ENCODE data around the gene APOD.
"Not testable (repeated sequence)": the region's sequence is repeated elsewhere in the genome, so short reads cannot be mapped to it uniquely, and the experiment has no call there.

Gene APOD

DNA sequence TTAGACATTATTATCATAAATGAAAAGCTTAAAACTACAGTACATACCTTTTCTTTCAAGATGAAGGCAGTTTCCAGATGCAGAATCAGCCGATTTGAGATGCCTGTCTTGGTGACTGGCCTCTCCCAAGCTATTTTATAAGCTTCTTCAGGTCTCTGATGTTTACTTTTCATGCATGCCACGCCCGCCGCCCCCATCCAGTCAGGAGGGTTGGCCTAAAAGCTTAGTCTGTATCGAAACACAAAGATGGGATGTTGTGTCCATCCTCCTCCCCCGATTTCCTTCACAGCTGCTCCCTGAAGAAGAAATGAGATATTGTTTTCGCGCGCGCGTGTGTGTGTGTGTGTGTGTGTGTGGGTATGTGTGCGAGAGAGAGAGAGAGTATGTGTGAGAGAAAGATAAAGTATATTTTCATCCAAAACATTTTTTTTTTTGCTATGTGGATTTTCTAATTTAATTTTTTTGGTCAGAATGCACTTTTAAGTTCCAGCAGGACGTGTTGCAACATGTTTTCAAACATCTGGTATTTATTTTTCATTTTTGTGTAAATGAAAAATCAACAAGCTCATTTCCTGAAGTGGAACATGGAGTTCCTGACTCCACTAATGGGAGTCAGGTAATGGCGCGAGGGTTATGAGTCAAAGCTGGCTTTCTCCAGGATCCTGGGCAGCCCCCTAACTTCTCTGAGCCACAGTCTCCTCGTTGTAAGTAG is at the start of gene APOD:
APOD (minus strand) TSS at position 110 of the 712 bp plus-strand sequence. CDS start 4,479 bp downstream, outside the sequence.
- no peak for DNase-seq

DNA sequence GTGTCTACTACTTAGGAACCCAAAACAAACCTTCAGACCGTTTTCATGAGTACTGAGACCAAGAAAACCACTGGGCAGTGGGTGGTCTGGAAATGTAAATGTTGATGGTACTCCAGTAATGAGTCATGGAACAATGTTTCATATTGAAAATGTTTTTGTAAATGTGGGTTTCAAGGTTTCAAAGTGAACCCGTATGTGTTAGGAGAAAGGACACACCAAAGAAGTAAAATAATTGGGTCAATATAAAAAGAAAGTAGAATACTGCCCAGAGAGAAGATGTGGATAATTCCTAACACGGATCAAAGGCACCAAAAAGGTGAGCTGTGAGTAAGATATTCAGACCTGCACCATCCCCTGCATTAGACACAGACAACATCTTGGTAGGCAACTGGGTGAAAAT is 49.6 kb upstream of the APOD start:
- DNase-seq, result not testable (repeated sequence)

DNA sequence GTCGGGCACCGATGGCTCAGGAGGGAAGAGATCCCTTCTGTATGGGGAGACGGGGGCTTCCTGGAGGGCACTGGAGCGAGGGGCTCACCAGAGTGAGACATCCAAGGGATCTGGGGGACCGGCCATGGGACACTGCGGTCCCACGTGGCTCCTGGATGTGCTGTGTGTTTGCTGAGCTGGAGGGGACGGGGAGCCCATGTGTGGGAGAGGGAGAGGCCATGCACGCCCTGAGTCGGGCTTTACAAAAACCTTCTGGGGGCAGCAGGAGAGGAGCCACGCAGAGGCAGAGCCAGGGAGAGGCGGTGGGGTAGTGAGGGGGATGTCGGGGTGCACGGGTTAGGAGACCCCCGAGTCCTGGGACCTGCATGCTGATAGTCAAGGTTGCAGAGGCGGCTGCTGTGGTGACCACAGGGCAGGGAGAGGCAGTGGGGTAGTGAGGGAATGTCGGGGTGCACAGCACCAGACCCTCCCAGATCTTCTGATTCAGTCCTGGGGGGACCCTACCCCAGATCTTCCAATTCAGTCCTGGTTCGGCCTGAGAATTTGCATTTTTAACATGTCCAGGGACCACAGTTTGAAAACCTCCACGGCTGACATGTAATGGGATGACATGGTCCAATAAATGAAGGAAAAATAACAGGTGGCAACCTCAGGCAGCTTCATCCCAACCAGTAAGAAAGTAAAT is 48.9 kb upstream of the APOD start:
- not testable (repeated sequence) for DNase-seq

DNA sequence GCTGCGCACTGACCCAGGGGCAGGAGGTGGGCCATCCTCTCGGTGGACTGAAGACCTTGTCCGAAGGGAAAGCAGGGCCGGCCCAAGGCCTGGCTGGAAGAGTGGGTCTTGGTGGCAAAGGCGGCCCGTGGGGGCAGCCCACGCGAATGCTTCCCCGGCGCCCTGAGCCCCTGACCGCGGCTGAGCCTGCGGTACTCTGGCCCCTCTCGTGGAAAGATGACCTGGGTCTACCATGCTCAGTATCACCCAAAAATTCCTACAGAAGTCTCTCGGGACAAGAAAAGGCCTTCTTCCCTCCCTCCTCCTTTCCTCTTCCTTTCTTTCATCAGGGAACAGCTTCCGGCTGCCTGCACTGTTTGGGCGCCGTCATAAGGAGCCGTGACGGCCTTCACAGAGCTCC is 48.3 kb upstream of the APOD start:
- not testable (repeated sequence) for DNase-seq

DNA sequence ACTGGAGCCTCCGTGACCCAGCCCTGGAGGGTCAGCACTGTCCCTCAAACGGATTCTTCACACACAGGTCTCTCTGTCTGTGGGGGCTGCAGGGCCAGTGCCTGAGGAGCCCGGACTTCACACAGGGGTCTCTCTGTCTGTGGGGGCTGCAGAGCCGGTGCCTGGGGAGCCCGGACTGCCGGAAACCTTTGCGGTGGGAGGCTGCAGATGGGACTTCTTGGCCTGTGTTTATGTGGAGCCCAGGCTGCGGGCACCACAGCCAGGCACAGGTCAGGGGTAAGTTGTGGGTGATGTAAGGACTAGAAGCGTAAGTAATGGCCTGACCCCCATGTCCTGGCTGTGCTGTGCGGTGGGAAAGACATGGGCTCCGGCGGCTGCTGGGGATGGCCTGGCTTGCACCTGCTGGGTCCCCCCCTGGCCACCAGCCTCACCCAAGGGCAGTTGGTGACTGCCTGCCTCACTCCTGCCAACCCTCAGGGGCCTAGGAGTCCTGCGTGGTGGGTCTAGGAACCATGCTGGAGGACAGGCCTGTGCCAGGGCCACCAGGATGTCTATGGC is 47.3 kb upstream of the APOD start:
- not testable (repeated sequence) for DNase-seq

DNA sequence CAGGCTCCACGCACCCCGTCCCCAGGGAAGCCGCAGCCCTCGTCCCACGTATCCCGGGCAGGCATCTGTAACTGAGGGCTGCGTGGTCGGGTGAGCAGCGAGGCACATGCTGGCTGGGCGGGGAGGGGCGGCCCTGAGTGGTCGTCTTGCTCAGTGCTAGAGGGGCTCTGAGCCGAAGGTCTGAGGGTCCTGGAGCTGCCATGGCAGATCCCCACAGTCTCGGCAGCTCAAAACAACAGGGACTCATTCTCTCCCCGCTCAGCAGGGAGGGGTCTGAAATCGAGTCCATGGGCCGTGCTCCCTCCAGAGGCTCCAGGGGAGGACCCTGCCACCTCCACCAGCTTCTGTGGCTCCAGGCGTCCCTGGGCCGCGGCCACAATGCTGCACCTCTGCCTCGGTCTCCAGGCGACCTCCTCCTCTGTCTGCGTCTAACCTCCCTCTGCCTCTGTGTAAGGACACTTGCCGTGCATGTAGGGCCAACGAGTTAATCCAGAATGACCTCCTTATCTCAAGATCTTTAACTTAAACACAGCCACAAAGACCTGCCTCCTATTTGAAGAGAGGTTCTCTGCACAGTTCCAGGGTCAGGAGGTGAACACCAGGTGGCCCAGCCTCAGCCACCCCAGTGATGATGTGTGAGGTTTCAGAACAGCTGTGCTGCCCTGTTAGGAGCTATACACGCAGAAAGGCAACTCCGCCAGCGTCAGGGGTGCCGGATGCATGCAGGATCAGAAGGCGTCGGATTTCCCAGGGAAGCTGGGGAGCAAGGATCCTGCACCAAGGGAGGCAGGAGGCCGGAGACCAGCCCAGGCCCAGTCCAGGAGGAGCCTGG is 46.6 kb upstream of the APOD start:
- DNase-seq, result not testable (repeated sequence)

DNA sequence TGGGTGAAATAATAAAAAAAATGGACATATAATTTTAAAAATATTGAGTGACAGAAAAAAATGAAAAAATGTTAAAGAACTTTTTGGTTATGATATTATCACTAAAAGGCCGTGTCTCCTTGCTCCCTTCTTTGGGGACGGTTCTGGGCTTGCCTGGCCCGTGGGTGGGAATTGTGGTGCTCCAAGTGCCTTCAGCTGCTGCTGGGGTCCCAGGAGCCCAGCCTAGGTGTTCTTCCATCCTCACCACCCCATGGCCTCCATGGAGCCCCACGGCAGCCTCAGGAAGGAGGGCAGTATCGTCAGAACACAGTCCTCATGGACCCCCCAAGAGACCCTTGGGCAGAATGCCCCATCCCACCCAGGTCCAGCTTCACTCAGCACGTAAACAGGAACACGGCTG is 45.9 kb upstream of the APOD start:
- not testable (repeated sequence) for DNase-seq

DNA sequence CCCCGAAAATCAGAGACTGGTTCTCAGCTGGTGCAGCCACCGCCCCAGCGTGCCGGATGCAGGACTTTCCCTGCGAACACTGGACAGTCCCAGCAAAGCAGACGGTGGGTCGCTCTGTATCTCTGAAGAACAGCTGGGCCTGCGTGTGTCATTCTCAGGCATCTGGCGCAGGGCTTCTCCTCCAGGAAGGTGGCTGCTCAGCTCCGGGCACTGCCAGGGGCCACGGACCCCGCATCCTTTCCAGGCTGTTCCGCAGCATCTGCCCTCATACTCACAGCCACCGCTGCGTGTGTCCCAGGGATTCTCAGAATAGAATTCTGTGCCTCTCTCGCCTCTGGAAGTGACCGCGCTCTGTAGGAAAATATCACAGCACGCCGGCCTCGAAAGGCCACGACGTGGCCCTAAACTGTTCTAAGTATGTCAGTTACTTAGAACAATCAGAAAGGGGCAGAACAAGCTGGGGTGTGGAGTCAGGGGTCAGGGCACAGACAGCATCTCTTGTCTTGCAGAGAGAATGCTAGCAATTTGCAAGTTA is 44.7 kb upstream of the APOD start:
- not testable (repeated sequence) for DNase-seq

DNA sequence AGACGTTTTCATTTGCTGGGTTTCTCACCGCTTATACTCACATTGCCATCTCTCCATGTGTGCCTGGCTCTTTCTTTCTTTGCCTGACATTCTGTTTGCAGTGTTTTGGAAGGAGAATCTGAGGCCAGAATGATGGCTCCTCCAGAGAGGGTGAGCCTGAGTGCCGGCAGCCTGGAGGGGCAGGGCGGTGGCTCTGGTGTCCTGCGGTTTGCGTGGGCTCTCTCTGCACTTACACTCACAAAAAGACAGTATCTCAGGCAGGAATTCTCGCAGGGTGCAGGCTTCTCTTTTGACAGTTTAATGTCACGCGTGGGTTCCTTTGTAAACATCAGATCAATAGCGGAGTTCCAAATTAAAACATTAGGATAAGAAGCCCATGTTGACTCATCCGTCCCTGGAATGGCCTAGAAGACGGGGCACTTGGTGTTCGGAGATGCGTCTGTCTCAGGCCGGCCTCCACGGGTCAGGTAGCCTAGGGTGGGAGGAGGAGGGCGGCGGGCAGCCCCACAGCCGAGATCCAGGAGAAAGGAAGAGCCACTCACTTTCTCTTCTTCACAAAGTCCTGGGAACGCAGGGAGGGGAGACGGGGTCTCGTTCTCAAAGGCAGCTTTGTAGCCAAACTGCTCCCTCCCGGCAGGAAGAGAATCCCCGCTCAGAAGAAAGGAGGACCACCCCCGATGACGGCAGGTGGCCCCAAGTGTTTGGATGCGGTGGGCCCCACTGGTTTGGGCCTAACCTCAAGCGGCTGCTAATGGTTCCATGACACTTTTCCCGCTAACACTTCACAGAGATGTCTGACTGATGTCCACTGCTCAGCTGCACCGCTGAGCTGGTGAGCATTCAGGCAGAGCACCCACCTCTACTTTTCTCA is 44.0 kb upstream of the APOD start:
- DNase-seq, result not testable (repeated sequence)

DNA sequence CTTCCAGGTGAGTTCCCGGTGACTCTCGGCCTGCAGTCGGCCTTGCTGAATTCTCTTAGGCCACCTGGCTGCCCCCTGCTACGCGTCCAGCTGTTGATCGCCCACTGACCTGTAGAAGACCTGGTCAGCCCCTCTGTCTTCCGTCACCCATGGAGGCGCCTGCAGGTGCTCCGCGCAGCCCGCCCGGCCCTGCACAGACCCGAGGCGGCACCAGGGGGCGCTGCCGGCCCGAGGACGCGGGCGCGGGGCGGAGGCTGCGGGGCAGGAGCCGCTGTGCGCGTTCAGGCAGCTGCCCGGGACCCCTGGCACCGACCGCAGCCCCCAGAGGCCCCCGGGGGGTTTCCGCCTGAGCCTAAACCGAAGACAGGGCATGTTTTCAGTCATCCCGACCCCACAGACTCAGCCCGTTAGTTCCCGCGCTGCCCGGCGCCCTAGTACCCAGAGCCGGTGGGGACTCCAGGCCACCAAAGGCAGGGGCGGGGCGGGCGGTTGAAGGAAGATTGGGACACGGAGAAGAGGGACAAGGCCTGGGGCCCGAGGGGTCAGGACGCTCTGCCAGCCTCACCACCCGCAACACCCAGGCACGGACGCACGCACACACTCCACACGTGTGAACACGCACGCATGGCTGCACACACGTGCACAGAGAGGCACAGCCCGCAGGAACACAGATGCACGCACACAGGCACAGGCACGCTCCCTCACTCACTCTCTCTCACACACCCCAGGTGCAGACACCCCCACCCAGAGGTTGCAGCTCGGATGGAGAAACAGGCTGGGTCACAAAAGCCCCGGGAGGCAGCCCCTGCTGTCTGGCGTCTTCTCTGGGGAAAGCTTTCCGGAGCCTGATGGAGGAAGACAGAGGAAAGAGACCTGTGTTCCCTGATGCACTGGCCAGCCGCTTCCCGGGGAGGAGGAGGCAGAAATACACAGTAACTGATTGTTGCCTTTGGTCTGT is 41.1 kb upstream of the APOD start:
- peak; percentile 17 for DNase-seq

DNA sequence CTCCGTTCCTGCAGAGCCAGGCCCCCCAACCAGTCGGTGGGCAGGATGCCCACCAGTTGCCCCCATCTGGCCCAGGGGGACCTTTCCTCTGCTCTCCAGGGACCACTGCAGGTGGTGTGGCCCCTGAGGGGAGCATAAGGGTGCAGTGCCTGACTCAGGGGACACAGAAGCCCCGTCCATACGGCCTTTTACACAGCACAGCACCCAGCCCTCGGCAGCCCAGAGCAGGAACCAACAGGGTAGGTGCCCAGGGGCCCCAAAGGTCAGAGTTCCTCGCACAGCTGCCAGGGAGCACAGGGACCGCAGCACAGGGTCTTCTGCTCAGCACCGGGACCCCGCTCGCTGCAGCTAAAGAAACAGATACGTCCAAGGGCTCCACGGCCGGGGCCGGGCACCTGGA is 40.4 kb upstream of the APOD start:
- not testable (repeated sequence) for DNase-seq

DNA sequence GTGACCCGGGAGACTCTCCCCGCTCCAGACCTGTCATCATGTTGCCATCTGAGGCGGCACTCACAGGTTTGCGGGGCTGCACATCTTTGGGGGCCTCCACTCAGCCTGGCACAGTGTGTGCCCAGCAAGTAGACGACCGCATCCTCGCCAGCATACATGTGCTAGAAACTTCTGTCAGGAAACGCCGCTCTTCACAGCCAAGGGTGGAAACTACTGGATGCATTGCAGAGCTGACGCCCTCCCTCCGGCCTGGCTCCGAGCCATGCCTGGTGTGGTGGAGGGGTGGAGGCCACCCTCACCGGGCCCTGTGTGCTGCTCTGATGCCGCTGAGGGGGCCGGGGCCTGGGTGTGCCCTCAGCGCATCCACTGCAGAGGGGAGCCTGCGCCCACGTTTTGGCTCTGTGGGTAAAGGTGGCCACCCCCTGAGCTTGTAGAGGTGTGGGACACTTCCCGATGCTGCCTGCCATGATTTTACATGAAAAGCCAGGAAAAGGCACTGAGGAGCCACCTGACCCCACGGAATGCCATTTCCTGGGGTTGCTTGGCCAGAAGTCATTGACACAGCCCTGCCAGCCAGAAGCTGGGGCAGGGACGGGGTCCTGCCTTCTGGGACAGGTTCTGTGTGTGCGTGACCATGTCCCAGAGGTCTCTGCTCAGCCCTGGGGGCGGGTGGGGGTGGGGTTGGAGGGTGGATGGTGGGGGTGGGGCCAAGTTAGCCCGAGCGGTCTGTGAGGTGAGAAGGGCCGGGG is 39.7 kb upstream of the APOD start:
- not testable (repeated sequence) for DNase-seq

DNA sequence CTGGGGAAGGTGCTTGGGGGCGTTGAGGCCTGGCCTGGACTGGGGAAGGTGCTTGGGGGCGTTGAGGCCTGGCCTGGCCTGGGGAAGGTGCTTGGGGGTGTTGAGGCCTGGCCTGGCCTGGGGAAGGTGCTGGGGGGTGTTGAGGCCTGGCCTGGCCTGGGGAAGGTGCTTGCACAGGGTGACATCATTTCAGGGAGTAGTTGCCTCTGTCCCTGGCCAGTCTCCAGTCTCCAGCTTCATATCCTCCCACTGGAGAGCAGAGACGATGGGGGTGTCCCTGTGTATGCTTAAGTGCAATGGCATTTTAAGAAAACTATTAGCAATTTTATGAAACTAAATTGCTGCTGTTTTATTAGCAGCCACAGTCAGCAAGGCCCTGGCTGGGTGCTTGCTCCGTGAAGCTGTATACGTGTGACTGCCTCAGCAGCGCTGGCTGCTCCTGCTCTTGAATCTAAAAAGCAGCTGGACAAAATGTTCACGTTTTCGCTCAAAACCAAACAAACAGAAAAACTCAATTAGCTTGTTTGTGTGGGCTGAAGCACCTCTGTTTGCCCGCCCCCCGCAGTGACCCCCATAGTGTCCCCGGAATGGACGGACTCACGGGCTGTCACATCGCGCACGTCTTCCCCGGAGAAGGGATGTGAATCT is 38.9 kb upstream of the APOD start:
- not testable (repeated sequence) for DNase-seq

DNA sequence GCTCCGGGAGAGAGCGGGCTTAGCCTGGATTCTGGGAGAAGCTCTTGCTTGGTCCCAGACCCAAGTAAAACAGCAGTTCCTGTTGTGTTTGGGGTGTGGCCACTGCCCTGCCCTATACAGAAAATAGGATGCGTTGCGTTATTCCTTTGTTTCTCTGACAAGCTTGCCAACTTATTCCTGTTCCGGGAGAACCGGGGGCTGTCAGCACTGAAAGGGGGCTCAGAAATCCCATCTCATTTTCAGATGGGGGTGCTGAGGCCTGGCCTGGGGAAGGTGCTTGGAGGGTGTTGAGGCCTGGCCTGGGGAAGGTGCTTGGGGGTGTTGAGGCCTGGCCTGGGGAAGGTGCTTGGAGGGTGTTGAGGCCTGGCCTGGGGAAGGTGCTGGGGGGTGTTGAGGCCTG is 38.3 kb upstream of the APOD start:
- not testable (repeated sequence) for DNase-seq

DNA sequence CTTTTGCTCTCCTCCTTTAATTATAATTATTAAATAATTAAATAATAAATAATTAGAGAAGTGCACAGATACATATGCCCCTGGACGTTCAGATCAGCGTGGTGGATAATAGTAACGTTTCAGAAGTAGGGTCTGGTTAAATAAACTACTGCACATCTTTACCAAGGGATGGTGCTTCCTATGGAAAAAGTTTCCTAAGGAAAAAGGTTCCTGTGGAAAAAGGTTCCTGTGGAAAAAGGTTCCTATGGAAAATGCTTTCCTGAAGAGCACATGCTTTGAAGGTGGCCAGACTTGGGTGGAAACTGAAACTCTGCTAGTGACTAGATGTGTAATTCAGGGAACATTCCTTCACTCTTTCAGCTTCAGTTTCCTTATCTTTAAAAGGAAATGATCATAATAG is 37.4 kb upstream of the APOD start:
- not testable (repeated sequence) for DNase-seq

DNA sequence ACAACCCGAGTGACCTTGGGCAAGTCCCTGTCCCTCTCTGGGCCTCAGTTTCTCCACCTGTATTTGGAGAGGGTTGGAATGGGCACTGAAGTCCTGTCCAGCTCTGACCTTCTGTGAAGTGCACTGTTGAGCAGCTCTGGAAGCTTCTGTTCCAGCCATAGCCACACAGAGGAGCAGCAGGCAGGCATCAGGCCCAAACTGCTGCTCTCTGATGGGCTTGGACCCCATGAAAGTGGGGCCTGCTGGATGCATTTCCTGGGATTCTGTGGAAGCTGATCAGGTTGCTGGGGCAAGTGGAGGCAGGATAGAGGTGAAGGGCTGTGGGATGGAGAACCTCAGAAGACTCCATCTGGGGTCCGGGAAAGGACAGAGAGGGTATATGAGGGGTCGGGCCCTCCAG is 36.7 kb upstream of the APOD start:
- not testable (repeated sequence) for DNase-seq

DNA sequence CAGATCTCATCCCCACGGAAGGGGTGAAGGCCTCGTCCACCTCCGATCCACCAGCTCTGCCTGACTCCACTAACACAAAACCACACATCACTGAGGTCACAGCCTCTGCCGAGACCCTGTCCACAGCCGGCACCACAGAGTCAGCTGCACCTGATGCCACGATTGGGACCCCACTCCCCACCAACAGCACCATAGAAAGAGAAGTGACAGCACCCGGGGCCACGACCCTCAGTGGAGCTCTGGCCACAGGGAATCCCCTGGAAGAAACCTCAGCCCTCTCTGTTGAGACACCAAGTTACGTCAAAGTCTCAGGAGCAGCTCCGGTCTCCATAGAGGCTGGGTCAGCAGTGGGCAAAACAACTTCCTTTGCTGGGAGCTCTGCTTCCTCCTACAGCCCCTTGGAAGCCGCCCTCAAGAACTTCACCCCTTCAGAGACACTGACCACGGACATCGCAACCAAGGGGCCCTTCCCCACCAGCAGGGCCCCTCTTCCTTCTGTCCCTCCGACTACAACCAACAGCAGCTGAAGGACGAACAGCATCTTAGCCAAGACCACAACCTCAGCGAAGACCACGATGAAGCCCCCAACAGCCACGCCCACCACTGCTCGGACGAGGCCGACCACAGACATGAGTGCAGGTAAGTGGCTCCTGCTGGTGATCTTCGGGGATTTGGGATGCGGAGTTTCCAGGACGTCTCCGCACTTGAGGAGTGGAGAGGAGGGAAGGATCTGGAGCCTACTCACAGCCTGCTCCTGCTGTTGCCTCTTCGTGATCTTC is 36.0 kb upstream of the APOD start:
- DNase-seq, result not testable (repeated sequence)

All from CD4-positive, alpha-beta T cell treated with Interleukin-12 subunit alpha and Interleukin-12 subunit beta, for 1 hour (primary cell).